IPS DF 6.9 (cell line): ENCODE measurements around the gene KCNJ18.
"Not testable (repeated sequence)": the region's sequence is repeated elsewhere in the genome, so short reads cannot be mapped to it uniquely, and the experiment has no call there.

Source experiments
- DNase-seq: peaks from one replicate; pipeline ENCODE4 v3.0.0-alpha.2; 2013; ENCODE audit warnings: low read depth, low spot score
- H3K27ac ChIP-seq: one replicate; pipeline ENCODE4 v1.5.1; 2013; ENCODE audit warnings: low read length, control low read depth
- H3K27me3 ChIP-seq: 2 replicates; pipeline ENCODE4 v1.6.1; 2013; ENCODE audit warnings: mild to moderate bottlenecking, low read length; ENCODE audit not compliant: control insufficient read depth, insufficient read depth
- H3K36me3 ChIP-seq: 2 replicates; pipeline ENCODE4 v1.6.1; 2013; ENCODE audit warnings: low read length; ENCODE audit not compliant: control insufficient read depth, insufficient read depth
- H3K4me1 ChIP-seq: 2 replicates; pipeline ENCODE4 v1.6.1; 2013; ENCODE audit warnings: low read length; ENCODE audit not compliant: control insufficient read depth, insufficient read depth
- H3K4me3 ChIP-seq: 2 replicates; pipeline ENCODE4 v1.5.1; 2013; ENCODE audit warnings: mild to moderate bottlenecking, low read length
- H3K9me3 ChIP-seq: 2 replicates; pipeline ENCODE4 v1.6.1; 2013; ENCODE audit warnings: low read length, inconsistent platforms; ENCODE audit not compliant: control insufficient read depth, insufficient read depth
- WGBS: extraction: QIAGEN DNeasy Blood & Tissue Kit; methylation state at CpG from one replicate; pipeline ENCODE4 v1.1.7; 2013; ENCODE audit warnings: mixed read lengths, missing lambda C conversion rate; ENCODE audit not compliant: insufficient read length, insufficient coverage; 5-methylcytosine and 5-hydroxymethylcytosine counted together

Gene KCNJ18

GRCh38 chr17:21738241-21738640, 45.9 kb downstream of the KCNJ18 start:
- H3K4me1 ChIP-seq, H3K27me3 ChIP-seq, H3K9me3 ChIP-seq, H3K27ac ChIP-seq, H3K4me3 ChIP-seq, H3K36me3 ChIP-seq, DNase-seq: not testable (repeated sequence)
- no CpG with 5 or more reads among the region's 4 CpGs for WGBS

GRCh38 chr17:21738877-21739474, 46.7 kb downstream of the KCNJ18 start:
- H3K27ac ChIP-seq, DNase-seq, H3K4me3 ChIP-seq, H3K27me3 ChIP-seq, H3K36me3 ChIP-seq, H3K9me3 ChIP-seq, H3K4me1 ChIP-seq: not testable (repeated sequence)
- WGBS: no CpG with 5 or more reads among the region's 8 CpGs

- H3K4me1 ChIP-seq: not testable (repeated sequence)
- WGBS: no CpG with 5 or more reads among the region's 7 CpGs
Observed at GRCh38 chr17:21739485-21739884, 47.2 kb downstream of the KCNJ18 start.

GRCh38 chr17:21740836-21741235, 48.5 kb downstream of the KCNJ18 start:
- not testable (repeated sequence) for H3K4me3 ChIP-seq, H3K36me3 ChIP-seq, H3K27ac ChIP-seq, H3K4me1 ChIP-seq, DNase-seq, H3K9me3 ChIP-seq, H3K27me3 ChIP-seq
- no CpG with 5 or more reads among the region's 7 CpGs for WGBS

More at GRCh38 chr17:21739485-21739884, 47.2 kb downstream of the KCNJ18 start:
- DNase-seq, H3K27me3 ChIP-seq, H3K9me3 ChIP-seq, H3K36me3 ChIP-seq, H3K27ac ChIP-seq, H3K4me3 ChIP-seq: not testable (repeated sequence)

- H3K27ac ChIP-seq, H3K36me3 ChIP-seq, H3K4me3 ChIP-seq, DNase-seq, H3K4me1 ChIP-seq, H3K27me3 ChIP-seq, H3K9me3 ChIP-seq: not testable (repeated sequence)
- WGBS: no CpG with 5 or more reads among the region's 6 CpGs
Observed at GRCh38 chr17:21741520-21741919, 49.2 kb downstream of the KCNJ18 start.

- no peaks in the 10 kb centered on the region for H3K27me3 ChIP-seq
- H3K36me3 ChIP-seq: no peaks in the 10 kb centered on the region
- no CpG with 5 or more reads among the region's 13 CpGs for WGBS
- no peak overlapping the region for H3K27ac ChIP-seq
- H3K4me3 ChIP-seq: no peak overlapping the region
- no peak for DNase-seq
- H3K9me3 ChIP-seq: no peaks in the 10 kb centered on the region
- H3K4me1 ChIP-seq: no peaks in the 10 kb centered on the region
Observed at GRCh38 chr17:21742326-21742725, 50.0 kb downstream of the KCNJ18 start.

GRCh38 chr17:21744151-21744550, 51.8 kb downstream of the KCNJ18 start:
- not testable (repeated sequence) for H3K27me3 ChIP-seq, H3K4me1 ChIP-seq, DNase-seq, H3K36me3 ChIP-seq, H3K4me3 ChIP-seq, H3K9me3 ChIP-seq, H3K27ac ChIP-seq
- WGBS: no CpG with 5 or more reads among the region's 3 CpGs

- not testable (repeated sequence) for H3K9me3 ChIP-seq, H3K4me1 ChIP-seq, H3K36me3 ChIP-seq, H3K27me3 ChIP-seq, H3K4me3 ChIP-seq, H3K27ac ChIP-seq, DNase-seq
- no CpG with 5 or more reads among the region's 9 CpGs for WGBS
Observed at GRCh38 chr17:21744621-21745020, 52.3 kb downstream of the KCNJ18 start.

GRCh38 chr17:21745385-21746054, 53.2 kb downstream of the KCNJ18 start:
- not testable (repeated sequence) for H3K27me3 ChIP-seq, H3K9me3 ChIP-seq, H3K36me3 ChIP-seq, H3K4me1 ChIP-seq, DNase-seq, H3K4me3 ChIP-seq, H3K27ac ChIP-seq
- no CpG with 5 or more reads among the region's 7 CpGs for WGBS

GRCh38 chr17:21746415-21746814, 54.1 kb downstream of the KCNJ18 start:
- H3K4me3 ChIP-seq, H3K27me3 ChIP-seq, H3K36me3 ChIP-seq, H3K4me1 ChIP-seq, DNase-seq, H3K9me3 ChIP-seq, H3K27ac ChIP-seq: not testable (repeated sequence)
- WGBS: no CpG with 5 or more reads among the region's 3 CpGs
